GM23338 (cell line): Measurements from ENCODE around the gene CD226. TPM values are rescaled to one million over a fixed set of nuclear protein-coding genes. Genes with fewer than 3 reads are reported as not detected.

ENCODE experiments used
- ATAC-seq: fragments of 200-7000 bp; cut with Tn5 transposase; 3 replicates; pipeline ENCODE4 v1.9.1; 2020
- DNase-seq: peaks from one replicate; pipeline ENCODE4 v3.0.0-alpha.2; 2015; ENCODE audit warnings: low spot score
- H2AFZ ChIP-seq: fragments of 200-600 bp; sonication (generic); 2 replicates; pipeline ENCODE4 v1.8.0; 2016; ENCODE audit warnings: antibody characterized with exemption, mild to moderate bottlenecking, moderate library complexity
- H3F3A ChIP-seq: fragments of 200-600 bp; sonication (generic); replicated peaks from 2 replicates; pipeline ENCODE4 v1.8.0; 2017; ENCODE audit warnings: antibody characterized with exemption, mixed run types, low read depth
- H3K27ac ChIP-seq: fragments of 200-600 bp; sonication (generic); 2 replicates; pipeline ENCODE4 v1.6.1; 2016; ENCODE audit warnings: low read depth
- H3K27me3 ChIP-seq: fragments of 200-600 bp; sonication (generic); 2 replicates; pipeline ENCODE4 v1.8.0; 2016; ENCODE audit warnings: mild to moderate bottlenecking, mixed run types, moderate library complexity; ENCODE audit not compliant: insufficient read depth
- H3K36me3 ChIP-seq: fragments of 200-600 bp; sonication (generic); 2 replicates; pipeline ENCODE4 v1.8.0; 2016; ENCODE audit warnings: mild to moderate bottlenecking; ENCODE audit not compliant: insufficient read depth
- H3K4me1 ChIP-seq: fragments of 200-600 bp; sonication (generic); 2 replicates; pipeline ENCODE4 v1.8.0; 2016; ENCODE audit warnings: mild to moderate bottlenecking, moderate library complexity; ENCODE audit not compliant: insufficient read depth
- H3K4me2 ChIP-seq: fragments of 200-600 bp; sonication (generic); 2 replicates; pipeline ENCODE4 v1.7.1; 2017; ENCODE audit warnings: mixed run types
- H3K4me3 ChIP-seq: fragments of 200-600 bp; sonication (generic); 2 replicates; pipeline ENCODE4 v1.6.1; 2016; ENCODE audit warnings: mixed run types
- H3K79me2 ChIP-seq: fragments of 200-600 bp; sonication (generic); replicated peaks from 2 replicates; pipeline ENCODE4 v1.8.0; 2017; ENCODE audit warnings: mild to moderate bottlenecking; ENCODE audit not compliant: insufficient read depth
- H3K9me2 ChIP-seq: fragments of 200-600 bp; sonication (generic); 2 replicates; pipeline ENCODE4 v1.8.0; 2017; ENCODE audit not compliant: insufficient read depth
- H4K20me1 ChIP-seq: fragments of 200-600 bp; sonication (generic); replicated peaks from 2 replicates; pipeline ENCODE4 v1.8.0; 2017; ENCODE audit warnings: mild to moderate bottlenecking; ENCODE audit not compliant: insufficient read depth
- H3K27ac Mint-ChIP-seq: 2 replicates; pipeline ENCODE4 v1.8.0; 2020; ENCODE audit warnings: inconsistent platforms, mild to moderate bottlenecking, moderate library complexity, mixed read lengths
- H3K27me3 Mint-ChIP-seq: 3 replicates; pipeline ENCODE4 v1.8.0; 2022; ENCODE audit warnings: low read depth, mild to moderate bottlenecking, moderate library complexity, mixed read lengths, inconsistent platforms; ENCODE audit not compliant: insufficient read depth, poor library complexity
- H3K36me3 Mint-ChIP-seq: 3 replicates; pipeline ENCODE4 v1.8.0; 2021; ENCODE audit warnings: low read depth, mild to moderate bottlenecking, inconsistent platforms, moderate library complexity, mixed read lengths
- H3K4me1 Mint-ChIP-seq: 3 replicates; pipeline ENCODE4 v1.8.0; 2020; ENCODE audit warnings: mild to moderate bottlenecking, inconsistent platforms, mixed read lengths
- H3K4me3 Mint-ChIP-seq: 3 replicates; pipeline ENCODE4 v1.8.0; 2021; ENCODE audit warnings: moderate library complexity, mild to moderate bottlenecking, inconsistent platforms, mixed read lengths
- H3K9me3 Mint-ChIP-seq: 3 replicates; pipeline ENCODE4 v1.8.0; 2020; ENCODE audit warnings: moderate library complexity, mild to moderate bottlenecking, inconsistent platforms, mixed read lengths
- CREB1 ChIP-seq: fragments of 250-450 bp; sonication (Bioruptor Pico); IDR thresholded peaks from 2 replicates; pipeline ENCODE4 v1.5.0; 2020; ENCODE audit warnings: low read depth, mild to moderate bottlenecking, moderate library complexity
- EZH2 ChIP-seq: fragments of 200-600 bp; sonication (generic); IDR thresholded peaks from one replicate; pipeline ENCODE4 v1.8.0; 2017; ENCODE audit warnings: antibody characterized with exemption, mild to moderate bottlenecking, low read depth; ENCODE audit not compliant: unreplicated experiment
- EZH2phosphoT487 ChIP-seq: fragments of 200-600 bp; sonication (generic); IDR thresholded peaks from one replicate; pipeline ENCODE4 v1.8.1; 2018; ENCODE audit warnings: antibody characterized with exemption; ENCODE audit not compliant: unreplicated experiment
- JUNB ChIP-seq: IDR thresholded peaks from one replicate; pipeline ENCODE4 v1.6.1; 2016; ENCODE audit warnings: antibody characterized with exemption; ENCODE audit not compliant: unreplicated experiment
- NANOG ChIP-seq: IDR thresholded peaks from 2 replicates; pipeline ENCODE4 v1.6.1; 2016; ENCODE audit warnings: antibody characterized with exemption, borderline replicate concordance
- POLR2AphosphoS5 ChIP-seq: IDR thresholded peaks from 2 replicates; pipeline ENCODE4 v1.6.1; 2016; ENCODE audit warnings: antibody characterized with exemption, low read depth
- REST ChIP-seq: IDR thresholded peaks from one replicate; pipeline ENCODE4 v1.6.1; 2018; ENCODE audit warnings: antibody characterized with exemption; ENCODE audit not compliant: unreplicated experiment
- STAT1 ChIP-seq: IDR thresholded peaks from one replicate; pipeline ENCODE4 v1.6.1; 2016; ENCODE audit warnings: antibody characterized with exemption; ENCODE audit not compliant: unreplicated experiment
- ZNF114 ChIP-seq: fragments of 250-450 bp; sonication (Bioruptor Pico); IDR thresholded peaks from 2 replicates; pipeline ENCODE4 v1.5.0; 2020; ENCODE audit warnings: mild to moderate bottlenecking, moderate library complexity
- ZNF331 ChIP-seq: fragments of 250-450 bp; sonication (Bioruptor Pico); IDR thresholded peaks from 2 replicates; pipeline ENCODE4 v1.5.0; 2020; ENCODE audit warnings: low read depth, mild to moderate bottlenecking, moderate library complexity
- polyA plus RNA-seq: library from polyadenylated mRNA; unstranded; fragments of >200 nt; fragmentation: Nextera tagmentation; extraction: Ambion mirVana; gene quantifications from 2 replicates; pipeline ENCODE4 v1.2.1, GENCODE V29; 2016
- total RNA-seq: library from RNA; depleted of rRNA; stranded (reverse); fragments of >200 nt; shearing (Covaris generic); gene quantifications from 2 replicates; pipeline ENCODE4 v1.2.3, GENCODE V29; 2014
- TF ChIP-seq, protein P1 (sequence below): IDR thresholded peaks from 2 replicates; pipeline ENCODE4 v1.6.1; 2016; ENCODE audit warnings: antibody characterized with exemption
- TF ChIP-seq, protein P2 (sequence below), 2 experiments: fragments of 200-600 bp in 1 of 2; sonication (generic) in 1 of 2; conservative IDR thresholded peaks; 2 replicates each; pipeline versions ENCODE4 v1.5.1 to v1.6.1; 2016 to 2017; ENCODE audit warnings: antibody characterized with exemption in 2 of 2, low read depth in 2 of 2, mild to moderate bottlenecking in 2 of 2, moderate library complexity in 1 of 2
- TF ChIP-seq, protein P3 (sequence below): fragments of 250-450 bp; sonication (Bioruptor Pico); IDR thresholded peaks from 2 replicates; pipeline ENCODE4 v1.5.0; 2020; ENCODE audit warnings: mild to moderate bottlenecking, moderate library complexity

The CD226 gene
- total and polyA plus RNA-seq, 2 experiments from 2014 or later, result not detected

GRCh38 chr18:69961718-69962117, 14.0 kb upstream of the CD226 start (continued):
- no peak for TF ChIP-seq POLR2AphosphoS5
- TF ChIP-seq ZNF114 (CRISPR knock-in tag), result no peak
- TF ChIP-seq CREB1, result no peak

DNA sequence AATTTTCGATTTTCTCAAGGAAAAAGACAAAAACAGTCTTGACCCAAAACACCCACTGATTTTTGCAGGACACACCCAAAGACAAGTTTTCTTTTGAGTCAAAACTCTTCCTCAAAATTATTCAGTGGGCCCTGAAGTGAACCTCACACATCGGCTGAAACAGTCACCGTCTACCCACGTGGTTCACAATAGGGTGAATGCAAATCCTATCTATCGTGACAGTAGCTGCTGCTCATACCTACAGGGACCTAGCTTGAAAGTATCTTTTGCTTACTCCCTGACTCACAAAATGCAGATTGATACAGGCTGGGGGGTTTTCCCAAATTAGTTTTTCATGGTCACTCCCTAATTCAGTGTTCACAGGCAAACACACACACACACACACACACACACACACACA, 10.7 kb upstream of the CD226 start:
- no peak overlapping the region for H2AFZ ChIP-seq
- TF ChIP-seq EZH2phosphoT487 (no peak), POLR2AphosphoS5 (no peak), REST (no peak), JUNB (no peak), ZNF331 (no peak), ZNF114 (CRISPR knock-in tag) (no peak), NANOG (no peak), STAT1 (no peak), EZH2 (no peak), CREB1 (no peak)
- TF ChIP-seq, protein P1, sequence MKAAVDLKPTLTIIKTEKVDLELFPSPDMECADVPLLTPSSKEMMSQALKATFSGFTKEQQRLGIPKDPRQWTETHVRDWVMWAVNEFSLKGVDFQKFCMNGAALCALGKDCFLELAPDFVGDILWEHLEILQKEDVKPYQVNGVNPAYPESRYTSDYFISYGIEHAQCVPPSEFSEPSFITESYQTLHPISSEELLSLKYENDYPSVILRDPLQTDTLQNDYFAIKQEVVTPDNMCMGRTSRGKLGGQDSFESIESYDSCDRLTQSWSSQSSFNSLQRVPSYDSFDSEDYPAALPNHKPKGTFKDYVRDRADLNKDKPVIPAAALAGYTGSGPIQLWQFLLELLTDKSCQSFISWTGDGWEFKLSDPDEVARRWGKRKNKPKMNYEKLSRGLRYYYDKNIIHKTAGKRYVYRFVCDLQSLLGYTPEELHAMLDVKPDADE, result no peak
- TF ChIP-seq, protein P2, sequence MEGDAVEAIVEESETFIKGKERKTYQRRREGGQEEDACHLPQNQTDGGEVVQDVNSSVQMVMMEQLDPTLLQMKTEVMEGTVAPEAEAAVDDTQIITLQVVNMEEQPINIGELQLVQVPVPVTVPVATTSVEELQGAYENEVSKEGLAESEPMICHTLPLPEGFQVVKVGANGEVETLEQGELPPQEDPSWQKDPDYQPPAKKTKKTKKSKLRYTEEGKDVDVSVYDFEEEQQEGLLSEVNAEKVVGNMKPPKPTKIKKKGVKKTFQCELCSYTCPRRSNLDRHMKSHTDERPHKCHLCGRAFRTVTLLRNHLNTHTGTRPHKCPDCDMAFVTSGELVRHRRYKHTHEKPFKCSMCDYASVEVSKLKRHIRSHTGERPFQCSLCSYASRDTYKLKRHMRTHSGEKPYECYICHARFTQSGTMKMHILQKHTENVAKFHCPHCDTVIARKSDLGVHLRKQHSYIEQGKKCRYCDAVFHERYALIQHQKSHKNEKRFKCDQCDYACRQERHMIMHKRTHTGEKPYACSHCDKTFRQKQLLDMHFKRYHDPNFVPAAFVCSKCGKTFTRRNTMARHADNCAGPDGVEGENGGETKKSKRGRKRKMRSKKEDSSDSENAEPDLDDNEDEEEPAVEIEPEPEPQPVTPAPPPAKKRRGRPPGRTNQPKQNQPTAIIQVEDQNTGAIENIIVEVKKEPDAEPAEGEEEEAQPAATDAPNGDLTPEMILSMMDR (conservative IDR thresholded peaks at IDR 0.05; ENCODE audit: low read depth in 2 of 2), result no peak
- TF ChIP-seq, protein P3, sequence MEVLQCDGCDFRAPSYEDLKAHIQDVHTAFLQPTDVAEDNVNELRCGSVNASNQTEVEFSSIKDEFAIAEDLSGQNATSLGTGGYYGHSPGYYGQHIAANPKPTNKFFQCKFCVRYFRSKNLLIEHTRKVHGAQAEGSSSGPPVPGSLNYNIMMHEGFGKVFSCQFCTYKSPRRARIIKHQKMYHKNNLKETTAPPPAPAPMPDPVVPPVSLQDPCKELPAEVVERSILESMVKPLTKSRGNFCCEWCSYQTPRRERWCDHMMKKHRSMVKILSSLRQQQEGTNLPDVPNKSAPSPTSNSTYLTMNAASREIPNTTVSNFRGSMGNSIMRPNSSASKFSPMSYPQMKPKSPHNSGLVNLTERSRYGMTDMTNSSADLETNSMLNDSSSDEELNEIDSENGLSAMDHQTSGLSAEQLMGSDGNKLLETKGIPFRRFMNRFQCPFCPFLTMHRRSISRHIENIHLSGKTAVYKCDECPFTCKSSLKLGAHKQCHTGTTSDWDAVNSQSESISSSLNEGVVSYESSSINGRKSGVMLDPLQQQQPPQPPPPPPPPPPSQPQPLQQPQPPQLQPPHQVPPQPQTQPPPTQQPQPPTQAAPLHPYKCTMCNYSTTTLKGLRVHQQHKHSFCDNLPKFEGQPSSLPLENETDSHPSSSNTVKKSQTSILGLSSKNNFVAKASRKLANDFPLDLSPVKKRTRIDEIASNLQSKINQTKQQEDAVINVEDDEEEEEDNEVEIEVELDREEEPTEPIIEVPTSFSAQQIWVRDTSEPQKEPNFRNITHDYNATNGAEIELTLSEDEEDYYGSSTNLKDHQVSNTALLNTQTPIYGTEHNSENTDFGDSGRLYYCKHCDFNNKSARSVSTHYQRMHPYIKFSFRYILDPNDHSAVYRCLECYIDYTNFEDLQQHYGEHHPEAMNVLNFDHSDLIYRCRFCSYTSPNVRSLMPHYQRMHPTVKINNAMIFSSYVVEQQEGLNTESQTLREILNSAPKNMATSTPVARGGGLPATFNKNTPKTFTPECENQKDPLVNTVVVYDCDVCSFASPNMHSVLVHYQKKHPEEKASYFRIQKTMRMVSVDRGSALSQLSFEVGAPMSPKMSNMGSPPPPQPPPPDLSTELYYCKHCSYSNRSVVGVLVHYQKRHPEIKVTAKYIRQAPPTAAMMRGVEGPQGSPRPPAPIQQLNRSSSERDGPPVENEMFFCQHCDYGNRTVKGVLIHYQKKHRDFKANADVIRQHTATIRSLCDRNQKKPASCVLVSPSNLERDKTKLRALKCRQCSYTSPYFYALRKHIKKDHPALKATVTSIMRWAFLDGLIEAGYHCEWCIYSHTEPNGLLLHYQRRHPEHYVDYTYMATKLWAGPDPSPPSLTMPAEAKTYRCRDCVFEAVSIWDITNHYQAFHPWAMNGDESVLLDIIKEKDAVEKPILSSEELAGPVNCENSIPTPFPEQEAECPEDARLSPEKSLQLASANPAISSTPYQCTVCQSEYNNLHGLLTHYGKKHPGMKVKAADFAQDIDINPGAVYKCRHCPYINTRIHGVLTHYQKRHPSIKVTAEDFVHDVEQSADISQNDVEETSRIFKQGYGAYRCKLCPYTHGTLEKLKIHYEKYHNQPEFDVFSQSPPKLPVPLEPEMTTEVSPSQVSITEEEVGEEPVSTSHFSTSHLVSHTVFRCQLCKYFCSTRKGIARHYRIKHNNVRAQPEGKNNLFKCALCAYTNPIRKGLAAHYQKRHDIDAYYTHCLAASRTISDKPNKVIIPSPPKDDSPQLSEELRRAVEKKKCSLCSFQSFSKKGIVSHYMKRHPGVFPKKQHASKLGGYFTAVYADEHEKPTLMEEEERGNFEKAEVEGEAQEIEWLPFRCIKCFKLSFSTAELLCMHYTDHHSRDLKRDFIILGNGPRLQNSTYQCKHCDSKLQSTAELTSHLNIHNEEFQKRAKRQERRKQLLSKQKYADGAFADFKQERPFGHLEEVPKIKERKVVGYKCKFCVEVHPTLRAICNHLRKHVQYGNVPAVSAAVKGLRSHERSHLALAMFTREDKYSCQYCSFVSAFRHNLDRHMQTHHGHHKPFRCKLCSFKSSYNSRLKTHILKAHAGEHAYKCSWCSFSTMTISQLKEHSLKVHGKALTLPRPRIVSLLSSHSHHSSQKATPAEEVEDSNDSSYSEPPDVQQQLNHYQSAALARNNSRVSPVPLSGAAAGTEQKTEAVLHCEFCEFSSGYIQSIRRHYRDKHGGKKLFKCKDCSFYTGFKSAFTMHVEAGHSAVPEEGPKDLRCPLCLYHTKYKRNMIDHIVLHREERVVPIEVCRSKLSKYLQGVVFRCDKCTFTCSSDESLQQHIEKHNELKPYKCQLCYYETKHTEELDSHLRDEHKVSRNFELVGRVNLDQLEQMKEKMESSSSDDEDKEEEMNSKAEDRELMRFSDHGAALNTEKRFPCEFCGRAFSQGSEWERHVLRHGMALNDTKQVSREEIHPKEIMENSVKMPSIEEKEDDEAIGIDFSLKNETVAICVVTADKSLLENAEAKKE (CRISPR knock-in tag), result no peak
- no peak for ATAC-seq
- no peak overlapping the region for H3K27ac ChIP-seq
- no peak overlapping the region for H3K4me2 ChIP-seq
- Mint-ChIP-seq H3K27ac (no peak overlapping the region), H3K9me3 (no peaks in the 10 kb centered on the region; the same call in 2 of the 3 replicates), H3K4me3 (no peak overlapping the region), H3K27me3 (peaks cover 4% of the 10 kb centered on the region), H3K36me3 (no peaks in the 10 kb centered on the region), H3K4me1 (no peaks in the 10 kb centered on the region)
- H4K20me1 ChIP-seq, result no peaks in the 10 kb centered on the region
- H3K4me3 ChIP-seq, result no peak overlapping the region
- H3K79me2 ChIP-seq, result no peaks in the 10 kb centered on the region
- H3K27me3 ChIP-seq, result no peaks in the 10 kb centered on the region
- H3K9me2 ChIP-seq, result no peaks in the 10 kb centered on the region; the same call in 1 of the 2 replicates
- no peaks in the 10 kb centered on the region for H3K4me1 ChIP-seq
- H3F3A ChIP-seq, result no peaks in the 10 kb centered on the region
- DNase-seq, result no peak
- no peaks in the 10 kb centered on the region for H3K36me3 ChIP-seq
